HG03066 (cell line): ENCODE data around the gene ZNF467.

Experiments used
- ATAC-seq: cut with Tn5 transposase; IDR thresholded peaks from one replicate; pipeline ENCODE4 v1.9.1; 2021; ENCODE audit warnings: low read depth; ENCODE audit not compliant: unreplicated experiment

Gene ZNF467, protein sequence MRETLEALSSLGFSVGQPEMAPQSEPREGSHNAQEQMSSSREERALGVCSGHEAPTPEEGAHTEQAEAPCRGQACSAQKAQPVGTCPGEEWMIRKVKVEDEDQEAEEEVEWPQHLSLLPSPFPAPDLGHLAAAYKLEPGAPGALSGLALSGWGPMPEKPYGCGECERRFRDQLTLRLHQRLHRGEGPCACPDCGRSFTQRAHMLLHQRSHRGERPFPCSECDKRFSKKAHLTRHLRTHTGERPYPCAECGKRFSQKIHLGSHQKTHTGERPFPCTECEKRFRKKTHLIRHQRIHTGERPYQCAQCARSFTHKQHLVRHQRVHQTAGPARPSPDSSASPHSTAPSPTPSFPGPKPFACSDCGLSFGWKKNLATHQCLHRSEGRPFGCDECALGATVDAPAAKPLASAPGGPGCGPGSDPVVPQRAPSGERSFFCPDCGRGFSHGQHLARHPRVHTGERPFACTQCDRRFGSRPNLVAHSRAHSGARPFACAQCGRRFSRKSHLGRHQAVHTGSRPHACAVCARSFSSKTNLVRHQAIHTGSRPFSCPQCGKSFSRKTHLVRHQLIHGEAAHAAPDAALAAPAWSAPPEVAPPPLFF

GRCh38 chr7:149773446-149774236 is at the start of gene ZNF467:
Gene ZNF467, minus strand, starts transcription at chr7:149773588. Its CDS starts 2,556 bp downstream, at chr7:149771032.
- no peak for ATAC-seq

DNA sequence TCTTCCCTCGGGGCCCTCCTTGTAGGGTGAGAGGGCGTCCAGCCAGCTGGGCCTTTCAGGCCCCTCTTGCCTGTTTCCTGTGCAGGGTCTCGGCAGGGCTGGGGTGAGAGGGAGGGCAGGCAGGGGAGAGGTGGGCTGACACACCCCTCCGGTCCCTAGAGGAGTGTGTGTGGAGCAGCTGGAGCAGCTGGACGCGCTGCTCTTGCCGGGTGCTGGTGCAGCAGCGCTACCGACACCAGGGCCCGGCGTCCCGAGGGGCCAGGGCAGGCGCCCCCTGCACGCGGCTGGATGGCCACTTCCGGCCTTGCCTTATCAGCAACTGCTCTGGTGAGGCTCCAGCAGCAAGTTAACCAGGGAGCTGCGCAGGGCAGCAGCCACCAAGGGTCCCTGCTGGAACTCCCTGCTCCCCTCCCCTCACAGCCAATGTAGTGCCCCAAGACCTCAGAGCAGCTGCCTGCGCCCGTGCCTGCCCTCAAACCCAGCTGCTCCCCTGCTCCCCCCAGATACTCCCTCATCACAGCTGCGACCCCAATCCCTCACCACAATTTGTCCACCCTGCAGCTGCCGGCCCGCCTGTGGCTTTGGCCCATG is 49.1 kb upstream of the ZNF467 start:
- ATAC-seq: no peak

- ATAC-seq: no peak
Observed at GRCh38 chr7:149821191-149822148, 48.1 kb upstream of the ZNF467 start.

GRCh38 chr7:149820622-149821190 is 47.3 kb upstream of the ZNF467 start:
- ATAC-seq: no peak

GRCh38 chr7:149819961-149820340 is 46.6 kb upstream of the ZNF467 start:
- no peak for ATAC-seq

DNA sequence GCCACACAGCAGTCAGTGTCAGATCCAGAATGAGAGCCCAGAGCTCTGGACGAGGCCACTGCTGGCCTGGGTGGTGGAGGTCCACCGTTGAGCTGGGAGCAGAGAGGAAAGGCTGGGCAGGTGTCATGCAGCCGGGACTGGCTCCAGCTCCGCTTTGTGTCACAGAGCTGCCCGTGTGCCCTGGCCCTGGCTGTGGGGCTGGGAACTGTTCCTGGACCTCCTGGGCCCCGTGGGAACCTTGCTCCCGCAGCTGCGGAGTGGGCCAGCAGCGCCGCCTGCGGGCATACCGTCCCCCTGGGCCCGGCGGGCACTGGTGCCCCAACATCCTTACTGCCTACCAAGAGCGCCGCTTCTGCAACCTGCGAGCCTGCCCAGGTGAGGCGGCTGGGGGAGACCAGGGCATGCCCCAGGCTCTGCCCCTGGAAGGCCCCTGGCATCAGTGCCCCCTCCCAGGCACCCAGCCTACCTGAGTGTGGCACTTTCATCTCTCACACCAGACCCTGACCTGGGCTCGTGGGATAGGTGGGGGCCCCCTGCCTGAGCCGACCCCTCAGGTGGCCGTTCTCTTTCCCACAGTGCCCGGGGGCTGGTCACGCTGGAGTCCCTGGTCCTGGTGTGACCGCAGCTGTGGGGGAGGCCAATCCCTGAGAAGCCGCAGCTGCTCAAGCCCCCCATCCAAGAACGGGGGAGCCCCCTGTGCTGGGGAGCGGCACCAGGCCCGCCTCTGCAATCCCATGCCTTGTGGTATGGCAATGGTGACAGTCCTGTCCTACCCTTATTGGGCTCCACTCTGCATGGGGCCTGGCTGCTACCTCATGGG is 46.0 kb upstream of the ZNF467 start:
- no peak for ATAC-seq

DNA sequence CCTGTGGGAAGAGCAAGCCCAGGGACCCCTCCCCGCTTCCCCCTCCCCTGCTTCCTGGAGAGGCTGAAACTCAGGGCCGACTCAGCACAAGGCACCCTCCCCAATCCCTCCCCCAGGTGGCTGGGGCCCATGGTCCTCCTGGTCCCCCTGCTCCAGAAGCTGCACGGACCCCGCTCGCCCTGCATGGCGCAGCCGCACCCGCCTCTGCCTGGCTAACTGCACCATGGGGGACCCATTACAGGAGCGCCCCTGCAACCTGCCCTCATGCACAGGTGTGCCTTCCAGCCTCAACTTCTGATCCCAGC is 45.1 kb upstream of the ZNF467 start:
- ATAC-seq: no peak

GRCh38 chr7:149817836-149818535 is 44.6 kb upstream of the ZNF467 start:
- ATAC-seq: no peak

- no peak for ATAC-seq
Observed at GRCh38 chr7:149817301-149817771, 43.9 kb upstream of the ZNF467 start.

DNA sequence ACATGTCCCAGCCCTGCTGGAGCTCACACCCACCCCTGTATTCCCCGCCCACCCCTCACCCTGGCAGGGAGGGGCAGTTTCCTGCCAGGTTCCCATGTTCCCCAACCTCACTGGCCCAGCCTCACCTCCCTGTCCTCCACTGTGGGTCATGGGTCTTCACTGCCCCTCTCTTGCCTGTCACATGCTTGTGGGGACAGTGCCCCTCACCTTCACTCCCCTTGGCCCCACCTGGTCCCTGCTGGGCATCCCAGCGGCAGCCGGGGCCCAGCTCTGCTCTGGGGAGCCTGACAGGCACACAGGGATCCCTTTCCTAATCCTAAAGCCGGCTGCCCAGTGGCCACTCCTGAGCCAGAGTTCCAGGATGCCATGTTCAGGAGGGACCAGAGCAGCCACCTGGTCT is 43.4 kb upstream of the ZNF467 start:
- no peak for ATAC-seq

GRCh38 chr7:149816267-149816751 is 42.9 kb upstream of the ZNF467 start:
- ATAC-seq: no peak

- ATAC-seq: no peak
Observed at GRCh38 chr7:149815661-149816266, 42.4 kb upstream of the ZNF467 start.

DNA sequence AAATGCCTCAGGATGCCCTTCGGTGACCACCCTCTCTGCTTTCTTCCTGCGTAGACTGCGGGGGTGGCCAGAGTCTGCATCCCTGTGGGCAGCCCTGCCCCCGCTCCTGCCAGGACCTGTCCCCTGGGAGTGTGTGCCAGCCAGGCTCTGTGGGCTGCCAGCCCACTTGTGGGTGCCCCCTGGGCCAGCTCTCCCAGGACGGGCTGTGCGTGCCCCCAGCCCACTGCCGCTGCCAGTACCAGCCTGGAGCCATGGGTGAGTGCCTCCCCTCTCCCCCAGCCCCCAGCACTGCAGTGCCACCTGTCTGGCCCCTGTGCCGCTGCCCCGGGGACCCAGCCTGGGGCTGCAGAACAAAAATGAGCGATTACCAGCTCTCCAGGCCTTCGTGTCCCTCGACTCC is 41.7 kb upstream of the ZNF467 start:
- no peak for ATAC-seq

- ATAC-seq: no peak
Observed at GRCh38 chr7:149814494-149814893, 41.1 kb upstream of the ZNF467 start.

GRCh38 chr7:149813254-149814035 is 40.1 kb upstream of the ZNF467 start:
- no peak for ATAC-seq

- no peak for ATAC-seq
Observed at GRCh38 chr7:149811831-149812490, 38.6 kb upstream of the ZNF467 start.
